ENCODE results near the gene OR10G4.
"Not testable (repeated sequence)": the region's sequence is repeated elsewhere in the genome, so short reads cannot be mapped to it uniquely, and the experiment has no call there.

Gene OR10G4, protein sequence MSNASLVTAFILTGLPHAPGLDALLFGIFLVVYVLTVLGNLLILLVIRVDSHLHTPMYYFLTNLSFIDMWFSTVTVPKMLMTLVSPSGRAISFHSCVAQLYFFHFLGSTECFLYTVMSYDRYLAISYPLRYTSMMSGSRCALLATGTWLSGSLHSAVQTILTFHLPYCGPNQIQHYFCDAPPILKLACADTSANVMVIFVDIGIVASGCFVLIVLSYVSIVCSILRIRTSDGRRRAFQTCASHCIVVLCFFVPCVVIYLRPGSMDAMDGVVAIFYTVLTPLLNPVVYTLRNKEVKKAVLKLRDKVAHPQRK

GRCh38 chr11:124012697-124013096, at the start of gene OR10G4:
TSS of gene OR10G4 (plus strand) at chr11:124012997. CDS start at chr11:124015575, 2,578 bp downstream.
- no peak for DNase-seq (ENCODE audit: low spot score)

GRCh38 chr11:123973816-123974215, 39.0 kb upstream of the OR10G4 start:
- no peak for DNase-seq (ENCODE audit: low spot score)

DNA sequence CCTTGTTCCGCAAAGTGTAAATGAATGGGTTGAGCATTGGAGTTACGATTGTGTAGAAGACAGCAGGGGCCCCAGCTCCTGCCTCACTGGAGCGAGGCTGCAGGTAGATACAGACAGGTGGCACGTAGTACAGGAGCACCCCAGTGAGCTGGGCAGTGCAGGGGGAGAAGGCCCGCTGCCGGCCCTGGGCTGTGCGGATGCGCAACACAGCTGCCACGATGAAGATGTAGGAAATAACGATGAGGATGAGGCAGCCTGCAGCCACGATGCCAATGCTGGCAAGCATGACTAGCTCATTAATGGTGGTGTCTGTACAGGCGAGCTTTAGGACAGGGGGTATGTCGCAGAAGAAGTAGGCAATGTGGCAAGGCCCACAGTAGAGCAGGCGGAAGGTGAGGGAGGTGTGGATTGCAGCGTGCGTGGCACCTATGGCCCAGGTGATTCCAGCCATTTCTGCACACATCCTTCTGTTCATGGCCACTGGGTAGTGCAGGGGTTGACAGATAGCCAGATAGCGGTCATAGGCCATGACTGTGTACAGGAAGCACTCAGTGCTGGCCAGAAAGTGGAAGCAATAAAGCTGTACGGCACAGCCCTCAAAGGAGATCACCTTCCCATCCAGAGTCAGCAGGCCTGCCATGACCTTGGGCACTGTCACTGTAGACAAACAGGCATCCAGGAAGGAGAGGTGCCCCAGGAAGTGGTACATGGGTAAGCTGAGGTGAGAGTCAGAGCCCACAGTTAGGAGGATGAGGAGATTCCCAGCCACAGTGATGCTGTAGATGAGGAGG, 35.8 kb upstream of the OR10G4 start:
- no peak for DNase-seq (ENCODE audit: low spot score)

DNA sequence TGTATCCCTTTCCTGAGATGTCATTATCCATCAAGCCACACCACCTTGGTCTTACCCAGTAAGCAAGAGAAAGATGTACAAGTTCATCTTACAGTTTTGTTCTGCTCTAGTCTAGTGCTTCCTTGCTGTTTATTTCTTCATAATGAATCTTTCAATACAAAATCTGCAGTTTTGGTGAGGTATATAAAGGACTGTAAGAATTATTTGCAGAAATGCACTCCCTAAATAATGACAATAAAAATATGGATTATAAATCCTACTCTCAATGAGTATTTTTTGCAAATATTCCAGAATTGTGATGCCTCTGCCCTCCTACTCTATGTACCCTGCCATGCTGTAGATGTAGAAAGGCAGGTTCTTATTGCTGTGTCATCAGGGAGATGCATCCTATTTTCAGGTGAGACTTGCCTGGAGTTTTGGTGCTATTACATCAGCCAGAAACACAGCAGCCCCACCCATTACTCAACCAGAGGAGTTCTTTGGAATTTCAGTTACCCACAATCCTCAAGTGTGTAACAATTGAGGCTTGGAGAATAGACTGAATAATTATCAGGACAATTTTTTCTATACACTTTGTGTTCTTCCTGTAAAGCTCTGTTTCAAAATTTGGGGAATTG, 35.0 kb upstream of the OR10G4 start, which contains the start of gene OR10S1:
Gene OR10S1, minus strand, starts transcription at position 51 of the 617 bp plus-strand sequence. CDS start 117 bp downstream, outside the sequence.
- no peak for DNase-seq (ENCODE audit: low spot score)

DNA sequence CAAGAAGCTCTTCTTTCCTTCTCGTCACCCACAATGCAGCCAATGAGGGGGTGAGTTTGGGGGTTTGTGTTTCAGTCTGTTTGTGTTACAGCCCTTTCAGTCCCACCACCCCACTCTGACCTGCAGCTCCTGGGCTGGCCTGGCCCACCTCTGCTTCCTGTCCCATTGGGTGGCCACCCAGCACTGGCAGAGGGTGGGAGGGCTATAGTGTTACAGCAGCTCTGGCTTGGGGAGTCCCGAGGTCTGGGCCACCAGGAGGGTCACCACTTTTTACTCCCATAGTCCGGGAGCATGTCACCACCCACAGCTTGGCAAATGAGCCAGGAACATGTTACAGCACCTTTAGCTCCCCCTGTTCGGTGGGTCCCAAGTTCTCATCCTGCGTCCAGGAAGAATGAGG, 33.5 kb upstream of the OR10G4 start:
- no peak for DNase-seq (ENCODE audit: low spot score)

DNA sequence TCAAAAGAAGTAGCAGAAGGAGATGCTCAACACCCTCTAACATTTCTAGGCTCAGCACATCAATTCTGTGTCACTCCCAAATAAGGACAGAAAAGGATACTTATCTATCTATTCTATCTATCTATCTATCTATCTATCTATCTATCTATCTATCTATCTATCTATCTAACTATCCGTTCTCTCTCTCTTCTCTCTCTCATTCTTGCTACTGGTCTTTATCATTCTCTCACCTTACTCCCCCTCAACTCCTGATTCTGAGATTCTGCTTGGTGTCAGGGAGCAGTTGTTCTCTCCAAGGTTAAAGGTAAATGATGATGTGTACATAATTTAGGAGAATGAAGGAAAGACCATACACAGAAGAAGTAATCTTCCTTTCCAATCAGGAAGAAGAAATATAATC, 17.7 kb upstream of the OR10G4 start, which contains the start of gene OR10G6:
Gene OR10G6, minus strand, starts transcription at position 43 of the 400 bp plus-strand sequence. Its CDS starts 0 bp downstream, at position 43.
- no peak for DNase-seq (ENCODE audit: low spot score)

GRCh38 chr11:124015837-124016236, 3.0 kb downstream of the OR10G4 start:
- DNase-seq (ENCODE audit: low spot score): not testable (repeated sequence)

DNA sequence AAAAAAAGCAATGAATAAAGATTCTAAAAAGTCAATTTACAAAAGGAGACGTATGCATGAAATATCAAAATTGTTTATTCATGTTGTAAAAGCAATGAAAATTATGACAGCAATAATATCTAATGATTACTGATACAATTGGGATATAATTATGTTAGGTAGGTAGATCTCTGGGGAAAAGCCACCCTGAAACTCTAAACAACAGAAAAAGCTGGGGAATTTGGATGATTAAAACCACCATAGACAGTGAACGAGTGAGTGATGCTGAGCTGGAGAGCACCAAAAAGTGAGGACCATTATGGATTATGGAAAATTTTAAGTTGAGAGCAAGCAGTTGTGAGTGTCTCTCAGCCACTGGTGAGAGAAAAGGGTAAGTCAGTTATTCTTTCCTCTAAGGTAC, 13.7 kb downstream of the OR10G4 start, which contains the start of gene OR10G8:
Gene OR10G8, plus strand, starts transcription at position 301 of the 400 bp plus-strand sequence. CDS start 2,825 bp downstream, outside the sequence.
- DNase-seq (ENCODE audit: low spot score): no peak

DNA sequence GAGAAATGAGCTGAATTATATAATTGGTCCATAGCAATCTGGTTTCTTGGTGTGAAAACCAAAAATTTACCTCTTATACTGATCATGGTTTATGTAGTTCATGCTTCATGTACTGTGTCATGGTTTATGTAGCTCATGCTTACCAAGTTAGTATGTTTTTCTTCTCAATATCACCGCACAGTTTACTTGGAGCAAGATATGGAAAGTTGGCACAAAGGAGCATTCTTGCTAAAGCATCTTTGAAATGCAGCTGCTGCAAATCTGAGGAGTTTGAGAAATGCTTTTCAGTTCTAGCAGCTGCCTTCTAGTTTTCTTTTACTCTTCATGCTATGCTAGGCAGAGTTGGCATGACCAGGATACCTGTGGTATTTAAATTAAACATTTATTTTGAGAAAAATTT, 23.9 kb downstream of the OR10G4 start:
- DNase-seq (ENCODE audit: low spot score): no peak

DNA sequence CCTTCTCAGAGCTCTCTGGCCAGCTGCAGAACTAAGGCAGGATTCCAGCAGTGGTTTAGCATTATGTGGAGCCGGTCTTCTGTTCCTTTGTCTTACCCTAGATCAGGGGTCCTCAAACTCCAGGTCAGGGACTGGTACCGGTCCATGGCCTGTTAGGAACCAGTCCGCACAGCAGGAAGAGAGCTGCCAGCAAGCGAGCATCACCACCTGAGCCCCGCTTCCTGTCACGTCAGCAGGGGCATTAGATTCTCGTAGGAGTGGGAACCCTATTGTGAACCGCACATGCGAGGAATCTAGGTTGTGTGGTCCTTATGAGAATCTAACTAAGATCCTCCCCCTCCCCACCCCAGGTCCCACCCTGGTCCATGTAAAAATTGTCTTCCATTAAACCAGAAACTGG, 26.8 kb downstream of the OR10G4 start:
- DNase-seq (ENCODE audit: low spot score): no peak

DNA sequence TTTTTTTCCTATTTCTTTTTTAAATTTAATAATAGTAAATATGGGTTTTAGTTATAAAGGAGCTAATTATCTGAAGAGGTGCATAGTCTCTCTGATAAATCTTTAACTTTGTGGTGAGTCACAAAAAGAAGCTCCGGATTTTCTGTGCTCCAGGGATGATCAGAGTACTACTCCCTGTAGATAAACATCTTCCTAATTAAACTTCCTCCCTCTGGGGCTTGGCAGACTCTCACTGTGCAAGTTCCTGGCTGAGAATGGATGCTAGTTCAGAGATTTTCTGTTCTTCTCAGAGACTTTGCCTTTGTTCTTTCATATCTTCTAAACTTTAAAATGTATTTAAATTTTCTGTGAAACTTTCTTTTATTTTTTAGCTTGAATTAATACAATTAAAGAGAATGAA, 28.5 kb downstream of the OR10G4 start, which contains the start of gene OR10G7:
Gene OR10G7, minus strand, starts transcription at position 72 of the 400 bp plus-strand sequence. CDS start 2,324 bp downstream, outside the sequence.
- DNase-seq (ENCODE audit: low spot score): no peak

DNA sequence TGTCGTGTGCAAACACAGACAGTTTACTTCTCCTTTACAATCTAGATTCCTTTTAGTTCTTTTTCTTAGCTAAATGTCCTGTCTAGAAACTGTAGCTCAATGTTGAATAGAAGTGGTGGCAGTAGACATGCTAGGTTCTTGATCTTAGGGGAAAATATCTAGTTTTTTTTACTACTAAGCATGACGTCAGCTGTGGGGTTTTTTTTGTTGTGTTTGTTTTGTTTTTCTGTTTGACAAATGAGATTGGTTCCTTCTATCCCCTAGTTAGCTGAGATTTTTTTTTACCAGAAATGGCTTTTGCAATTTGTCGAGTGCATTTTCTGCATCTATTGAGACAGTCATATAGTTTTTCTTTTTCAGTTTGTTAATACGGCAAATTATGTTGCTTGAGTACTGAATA, 30.6 kb downstream of the OR10G4 start:
- no peak for DNase-seq (ENCODE audit: low spot score)

DNA sequence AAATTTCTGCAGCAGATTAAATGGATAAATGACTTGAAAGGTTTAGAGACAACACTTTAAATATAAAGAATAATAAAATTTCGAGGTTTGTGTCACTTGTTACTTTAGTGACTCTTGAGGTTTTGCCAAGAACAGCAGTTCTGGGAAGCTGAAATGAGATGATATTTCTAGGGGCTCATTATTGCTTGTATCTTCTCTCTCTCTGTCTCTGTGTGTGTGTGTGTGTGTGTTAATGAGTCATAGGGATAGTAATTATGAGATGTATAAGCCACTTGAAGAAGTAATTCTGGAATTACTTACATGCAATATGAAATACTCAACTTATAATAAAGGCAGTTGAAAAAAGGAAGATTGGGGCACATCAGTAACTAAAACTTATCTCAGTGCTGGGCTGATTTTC, 38.0 kb downstream of the OR10G4 start:
- no peak for DNase-seq (ENCODE audit: low spot score)

GRCh38 chr11:124052966-124053365, 40.2 kb downstream of the OR10G4 start:
- no peak for DNase-seq (ENCODE audit: low spot score)
